SK-N-SH (cell line): Measurements from ENCODE around the gene LY6G6C. TPM values are rescaled to one million over a fixed set of nuclear protein-coding genes. Genes with fewer than 3 reads are reported as not detected.
A peak's percentile ranks its signal among the peaks of the same experiment; 100 is the strongest.

Experiments
- CTCF ChIA-PET: fragments of 300-600, 350-600 bp; formaldehyde crosslinking; extraction: SDS; loops from one replicate; lab custom pipeline; 2021; lab: Yijun Ruan, JAX
- POLR2A ChIA-PET: fragments of 350-600 bp; sonication (Branson Sonifier 250); formaldehyde crosslinking; extraction: SDS; loops from one replicate; lab custom pipeline; 2020; ENCODE audit warnings: antibody characterized with exemption, inconsistent platforms; lab: Yijun Ruan, JAX
- DNase-seq: peaks from one replicate; pipeline ENCODE4 v3.0.0; 2012
- H2AFZ ChIP-seq: fragments of 200-600 bp; sonication (generic); 2 replicates; pipeline ENCODE4 v1.8.1; 2016; ENCODE audit warnings: antibody characterized with exemption, mild to moderate bottlenecking, low read depth
- H3F3A ChIP-seq: fragments of 200-600 bp; sonication (generic); replicated peaks from 2 replicates; pipeline ENCODE3; 2016; ENCODE audit warnings: antibody characterized with exemption, mild to moderate bottlenecking; ENCODE audit not compliant: insufficient read depth
- H3K27ac ChIP-seq, 2 experiments: fragments of 200-500 bp in 1 of 2; fragments of 200-600 bp in 1 of 2; sonication (Bioruptor generic) in 1 of 2; sonication (generic), shearing (Covaris generic) in 1 of 2; 2 replicates each; pipeline versions ENCODE4 v1.5.1 to v1.6.1; 2014 to 2016; ENCODE audit warnings: low read depth in 2 of 2, inconsistent platforms in 1 of 2, low read length in 1 of 2, mild to moderate bottlenecking in 1 of 2, mixed read lengths in 1 of 2
- H3K27me3 ChIP-seq: fragments of 200-600 bp; sonication (generic), shearing (Covaris generic); 2 replicates; pipeline ENCODE4 v1.6.1; 2016; ENCODE audit warnings: mixed run types; ENCODE audit not compliant: insufficient read depth
- H3K36me3 ChIP-seq, 2 experiments: fragments of 200-500 bp in 1 of 2; fragments of 200-600 bp in 1 of 2; sonication (Bioruptor generic) in 1 of 2; sonication (generic) in 1 of 2; replicated peaks in 1 of 2; 2 replicates each; pipeline versions ENCODE3 to v1.5.1; 2014 to 2016; ENCODE audit warnings: low read length in 1 of 2, mild to moderate bottlenecking in 1 of 2; ENCODE audit not compliant: insufficient read depth in 2 of 2, control insufficient read depth in 1 of 2
- H3K4me1 ChIP-seq, 2 experiments: fragments of 200-500 bp in 1 of 2; fragments of 200-600 bp in 1 of 2; sonication (Bioruptor generic) in 1 of 2; sonication (generic), shearing (Covaris generic) in 1 of 2; 2 replicates each; pipeline versions ENCODE4 v1.5.1 to v1.6.1; 2014 to 2016; ENCODE audit warnings: low read depth in 1 of 2, low read length in 1 of 2, mixed run types in 1 of 2; ENCODE audit not compliant: insufficient read depth in 2 of 2, control insufficient read depth in 1 of 2
- H3K4me2 ChIP-seq: fragments of 200-600 bp; sonication (generic), shearing (Covaris generic); 2 replicates; pipeline ENCODE4 v1.6.1; 2017; ENCODE audit warnings: mixed run types
- H3K4me3 ChIP-seq, 2 experiments: fragments of 200-500 bp in 1 of 2; fragments of 200-600 bp in 1 of 2; sonication (Bioruptor generic) in 1 of 2; sonication (generic), shearing (Covaris generic) in 1 of 2; 2 replicates each; pipeline versions ENCODE4 v1.5.1 to v1.8.1; 2014 to 2016; ENCODE audit warnings: low read depth in 2 of 2, inconsistent platforms in 1 of 2, low read length in 1 of 2, mild to moderate bottlenecking in 1 of 2, mixed read lengths in 1 of 2, moderate library complexity in 1 of 2
- H3K79me2 ChIP-seq: fragments of 200-600 bp; sonication (generic); 2 replicates; pipeline ENCODE4 v1.8.1; 2017; ENCODE audit warnings: mild to moderate bottlenecking; ENCODE audit not compliant: insufficient read depth
- H3K9ac ChIP-seq: fragments of 200-600 bp; sonication (generic); 2 replicates; pipeline ENCODE4 v1.6.1; 2017; ENCODE audit warnings: mixed run types
- H3K9me2 ChIP-seq: fragments of 200-600 bp; sonication (generic); 2 replicates; pipeline ENCODE4 v1.6.1; 2017; ENCODE audit warnings: mixed run types
- H3K9me3 ChIP-seq: fragments of 200-600 bp; sonication (generic); 2 replicates; pipeline ENCODE4 v1.6.1; 2017; ENCODE audit warnings: mixed run types, mild to moderate bottlenecking, moderate library complexity
- H4K20me1 ChIP-seq: fragments of 200-600 bp; sonication (generic); 2 replicates; pipeline ENCODE4 v1.6.1; 2017; ENCODE audit warnings: mild to moderate bottlenecking, mixed run types; ENCODE audit not compliant: insufficient read depth
- CTCF ChIP-seq: fragments of 200-600 bp; sonication (generic); IDR thresholded peaks from 2 replicates; pipeline ENCODE4 v1.6.1; 2017; ENCODE audit warnings: antibody characterized with exemption, mild to moderate bottlenecking, moderate library complexity
- ELF1 ChIP-seq: IDR thresholded peaks from 2 replicates; pipeline ENCODE4 v1.4.0; 2012
- GABPA ChIP-seq: IDR thresholded peaks from 2 replicates; pipeline ENCODE4 v1.4.0; 2012; ENCODE audit warnings: low read depth, mild to moderate bottlenecking
- JUND ChIP-seq: IDR thresholded peaks from 2 replicates; pipeline ENCODE4 v1.4.0; 2012
- POLR2AphosphoS5 ChIP-seq: IDR thresholded peaks from 2 replicates; pipeline ENCODE4 v1.6.1; 2012; ENCODE audit warnings: low read depth, low read length
- RAD21 ChIP-seq: IDR thresholded peaks from 2 replicates; pipeline ENCODE4 v1.6.1; 2012; ENCODE audit warnings: mild to moderate bottlenecking, low read length
- RCOR1 ChIP-seq: fragments of 150-350 bp; IDR thresholded peaks from 2 replicates; pipeline ENCODE4 v1.6.1; 2017; ENCODE audit warnings: antibody characterized with exemption, low read length
- RXRA ChIP-seq: IDR thresholded peaks from 2 replicates; pipeline ENCODE4 v1.4.0; 2012; ENCODE audit warnings: low read depth, mild to moderate bottlenecking, borderline replicate concordance
- SIN3A ChIP-seq: IDR thresholded peaks from 2 replicates; pipeline ENCODE4 v1.6.1; 2012; ENCODE audit warnings: low read depth, mild to moderate bottlenecking, low read length, moderate library complexity, borderline replicate concordance
- SMC3 ChIP-seq: IDR thresholded peaks from 2 replicates; pipeline ENCODE4 v1.6.1; 2012; ENCODE audit warnings: low read depth, low read length, improper control_type of control experiment
- TAF1 ChIP-seq: IDR thresholded peaks from 2 replicates; pipeline ENCODE4 v1.6.1; 2012; ENCODE audit warnings: low read depth, mild to moderate bottlenecking, low read length, moderate library complexity, borderline replicate concordance
- TCF12 ChIP-seq: IDR thresholded peaks from 2 replicates; pipeline ENCODE4 v1.4.0; 2012
- USF1 ChIP-seq: IDR thresholded peaks from 2 replicates; pipeline ENCODE4 v1.4.0; 2012; ENCODE audit warnings: low read depth, borderline replicate concordance
- YY1 ChIP-seq: IDR thresholded peaks from 2 replicates; pipeline ENCODE4 v1.4.0; 2012; ENCODE audit warnings: low read depth, mild to moderate bottlenecking
- WGBS: methylation state at CpG from one replicate; pipeline ENCODE4 v1.1.6; 2017; ENCODE audit warnings: low lambda C conversion rate; 5-methylcytosine and 5-hydroxymethylcytosine counted together
- polyA plus RNA-seq, 3 experiments: library from polyadenylated mRNA; depleted of rRNA; stranded (reverse); fragments of >200 nt; gene quantifications; 2 replicates each; pipeline ENCODE4 v1.2.3, GENCODE V29; 2012
- TF ChIP-seq, protein P1 (sequence below): IDR thresholded peaks from 2 replicates; pipeline ENCODE4 v1.4.0; 2012; ENCODE audit warnings: low read depth
- TF ChIP-seq, protein P2 (sequence below): IDR thresholded peaks from 2 replicates; pipeline ENCODE4 v1.4.0; 2012; ENCODE audit warnings: low read depth, borderline replicate concordance

LY6G6C gene
- polyA plus RNA-seq, 1 of the 3 experiments (the other 2 are of a cell fraction), result not detected

- peaks cover 22 to 31% of the 10 kb centered on the region in 2 experiments; a peak in 3 of 4 replicates for H3K4me1 ChIP-seq
- no peaks in the 10 kb centered on the region for H3K9me3 ChIP-seq
- ChIA-PET CTCF (interaction anchor here (1.3 to 5.5 kb wide), 7 partner anchors 9 to 92 kb away, joined by 3 to 39 read pairs (median 9); partner anchors contain the start of genes DDAH2, LSM2 and LY6G5C), POLR2A (interaction anchor here (0.6 to 1.8 kb wide), 6 partner anchors 56 to 1233 kb away, joined by 3 to 6 read pairs (median 3); partner anchors contain the start of genes HSPA1A, HSPA1B, HSPA1L and VARS1)
- peak overlapping the region; percentile 51 to 88; a peak in 3 of 4 replicates for H3K27ac ChIP-seq
- peak overlapping the region; percentile 72 for H3K9ac ChIP-seq
- H3K36me3 ChIP-seq, result peaks cover 12 to 19% of the 10 kb centered on the region in 2 experiments
- DNase-seq, result no peak
- H3K9me2 ChIP-seq, result no peaks in the 10 kb centered on the region
- peak overlapping the region; percentile 99 for H3K4me2 ChIP-seq
- H4K20me1 ChIP-seq, result peaks cover 12% of the 10 kb centered on the region
- peaks cover 54% of the 10 kb centered on the region for H3K79me2 ChIP-seq
- peak overlapping the region; percentile 63; the same call in 1 of the 2 replicates for H2AFZ ChIP-seq
- TF ChIP-seq, protein P1, sequence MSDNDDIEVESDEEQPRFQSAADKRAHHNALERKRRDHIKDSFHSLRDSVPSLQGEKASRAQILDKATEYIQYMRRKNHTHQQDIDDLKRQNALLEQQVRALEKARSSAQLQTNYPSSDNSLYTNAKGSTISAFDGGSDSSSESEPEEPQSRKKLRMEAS, result peak; percentile 41; the same call in 1 of the 2 replicates
- TF ChIP-seq TCF12 (no peak), POLR2AphosphoS5 (peak; percentile 65; the same call in 1 of the 2 replicates), RAD21 (peak; percentile 39; the same call in 1 of the 2 replicates), SMC3 (peak; percentile 30; the same call in 1 of the 2 replicates), RCOR1 (no peak), ELF1 (0 out of 2 replicates have a peak, but pooled peaks have one; percentile 5), CTCF (peak; percentile 55), TAF1 (0 out of 2 replicates have a peak, but pooled peaks have one; percentile 5)
- H3K27me3 ChIP-seq, result no peaks in the 10 kb centered on the region
- peaks cover 32% of the 10 kb centered on the region for H3F3A ChIP-seq
- WGBS, result 55% methylated on average over 6 of the region's 6 CpGs
- H3K4me3 ChIP-seq, result peak overlapping the region in 1 of 2 experiments; percentile 42; a peak in 1 of 4 replicates
These were observed 16.7 kb upstream of the LY6G6C start for GRCh38 chr6:31737991-31738979.

DNA sequence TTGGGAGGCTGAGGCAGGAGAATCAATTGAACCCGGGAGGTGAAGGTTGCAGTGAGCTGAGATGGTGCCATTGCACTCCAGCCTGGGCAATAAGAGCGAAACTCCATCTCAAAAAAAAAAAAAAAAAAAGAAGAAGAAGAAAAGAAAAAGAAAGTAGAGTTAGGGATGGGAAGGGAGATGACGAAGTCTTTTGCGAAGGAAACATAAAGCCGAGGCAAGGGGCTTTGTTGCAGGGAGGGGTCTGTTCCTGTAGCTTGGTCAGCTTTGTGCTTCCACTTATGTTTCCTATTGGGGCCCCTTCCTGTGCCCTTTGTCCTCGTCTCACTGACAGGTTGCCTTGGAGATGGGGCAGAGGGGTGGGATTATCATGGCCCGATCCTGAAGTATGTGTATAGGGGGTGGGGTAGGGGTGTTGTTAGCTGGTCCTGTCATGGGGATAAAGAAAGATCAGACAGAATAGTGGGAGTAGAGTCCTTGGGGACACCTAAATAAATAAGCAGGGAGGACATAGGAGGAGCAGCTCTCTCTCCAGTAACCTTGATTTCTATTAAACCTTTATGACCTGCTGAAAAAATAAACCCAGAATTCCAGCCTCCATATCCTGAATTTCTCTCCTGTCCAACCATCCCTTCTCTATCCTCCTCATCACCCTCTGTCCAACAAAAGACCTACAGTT lies 15.9 kb upstream of the LY6G6C start:
- no peaks in the 10 kb centered on the region for H3K9me2 ChIP-seq
- H3K9me3 ChIP-seq, result no peaks in the 10 kb centered on the region
- H3F3A ChIP-seq, result peaks cover 39% of the 10 kb centered on the region
- 0 out of 4 replicates have a peak overlapping the region, but pooled peaks of 1 of the 2 experiments have one; percentile 42 for H3K4me3 ChIP-seq
- H3K4me2 ChIP-seq, result peak overlapping the region; percentile 99
- TF ChIP-seq RCOR1 (no peak), TCF12 (no peak), RXRA (no peak), SIN3A (no peak), ELF1 (no peak), JUND (no peak), YY1 (no peak), USF1 (no peak), GABPA (no peak), TAF1 (no peak)
- TF ChIP-seq, protein P2, sequence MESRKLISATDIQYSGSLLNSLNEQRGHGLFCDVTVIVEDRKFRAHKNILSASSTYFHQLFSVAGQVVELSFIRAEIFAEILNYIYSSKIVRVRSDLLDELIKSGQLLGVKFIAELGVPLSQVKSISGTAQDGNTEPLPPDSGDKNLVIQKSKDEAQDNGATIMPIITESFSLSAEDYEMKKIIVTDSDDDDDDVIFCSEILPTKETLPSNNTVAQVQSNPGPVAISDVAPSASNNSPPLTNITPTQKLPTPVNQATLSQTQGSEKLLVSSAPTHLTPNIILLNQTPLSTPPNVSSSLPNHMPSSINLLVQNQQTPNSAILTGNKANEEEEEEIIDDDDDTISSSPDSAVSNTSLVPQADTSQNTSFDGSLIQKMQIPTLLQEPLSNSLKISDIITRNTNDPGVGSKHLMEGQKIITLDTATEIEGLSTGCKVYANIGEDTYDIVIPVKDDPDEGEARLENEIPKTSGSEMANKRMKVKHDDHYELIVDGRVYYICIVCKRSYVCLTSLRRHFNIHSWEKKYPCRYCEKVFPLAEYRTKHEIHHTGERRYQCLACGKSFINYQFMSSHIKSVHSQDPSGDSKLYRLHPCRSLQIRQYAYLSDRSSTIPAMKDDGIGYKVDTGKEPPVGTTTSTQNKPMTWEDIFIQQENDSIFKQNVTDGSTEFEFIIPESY, result no peak
- TF ChIP-seq, protein P1, result no peak
- H3K9ac ChIP-seq, result peak overlapping the region; percentile 72
- ChIA-PET POLR2A (interaction anchor here (1.2 to 2.1 kb wide), 3 partner anchors 57 to 77 kb away, joined by 3 to 5 read pairs (median 3); partner anchors contain the start of genes HSPA1A, HSPA1L and VARS1), CTCF (interaction anchor here (0.8 to 5.5 kb wide), 6 partner anchors 8 to 93 kb away, joined by 4 to 39 read pairs (median 9); partner anchors contain the start of genes DDAH2 and LY6G5C)
- peaks cover 62% of the 10 kb centered on the region for H3K79me2 ChIP-seq
- no peaks in the 10 kb centered on the region for H3K27me3 ChIP-seq
- WGBS, result 83% methylated on average over 7 of the region's 7 CpGs
- H2AFZ ChIP-seq, result 0 out of 2 replicates have a peak overlapping the region, but pooled peaks have one; percentile 63
- H3K27ac ChIP-seq, result peak overlapping the region; percentile 35 to 88; a peak in 3 of 4 replicates
- peaks cover 15% of the 10 kb centered on the region for H4K20me1 ChIP-seq
- H3K4me1 ChIP-seq, result peaks cover 22 to 31% of the 10 kb centered on the region in 2 experiments; a peak in 3 of 4 replicates
- peaks cover 16 to 27% of the 10 kb centered on the region in 2 experiments for H3K36me3 ChIP-seq
- DNase-seq, result no peak
